NB4 (cell line): ENCODE data around the gene ZACN.

ENCODE experiments used
- MYC ChIP-seq: IDR thresholded peaks from 2 replicates; pipeline ENCODE4 v1.6.1; 2011; ENCODE audit warnings: low read depth, low read length
- POLR2A ChIP-seq: IDR thresholded peaks from 2 replicates; pipeline ENCODE4 v1.6.1; 2011; ENCODE audit warnings: mild to moderate bottlenecking; ENCODE audit not compliant: insufficient read length; ENCODE audit errors: extremely low read depth
- TF ChIP-seq, protein P1 (sequence below): IDR thresholded peaks from one replicate; pipeline ENCODE4 v1.5.1; 2012; ENCODE audit warnings: low read depth, low read length
- TF ChIP-seq, protein P2 (sequence below): IDR thresholded peaks from 2 replicates; pipeline ENCODE4 v1.6.1; 2011; ENCODE audit warnings: low read depth, low read length

DNA sequence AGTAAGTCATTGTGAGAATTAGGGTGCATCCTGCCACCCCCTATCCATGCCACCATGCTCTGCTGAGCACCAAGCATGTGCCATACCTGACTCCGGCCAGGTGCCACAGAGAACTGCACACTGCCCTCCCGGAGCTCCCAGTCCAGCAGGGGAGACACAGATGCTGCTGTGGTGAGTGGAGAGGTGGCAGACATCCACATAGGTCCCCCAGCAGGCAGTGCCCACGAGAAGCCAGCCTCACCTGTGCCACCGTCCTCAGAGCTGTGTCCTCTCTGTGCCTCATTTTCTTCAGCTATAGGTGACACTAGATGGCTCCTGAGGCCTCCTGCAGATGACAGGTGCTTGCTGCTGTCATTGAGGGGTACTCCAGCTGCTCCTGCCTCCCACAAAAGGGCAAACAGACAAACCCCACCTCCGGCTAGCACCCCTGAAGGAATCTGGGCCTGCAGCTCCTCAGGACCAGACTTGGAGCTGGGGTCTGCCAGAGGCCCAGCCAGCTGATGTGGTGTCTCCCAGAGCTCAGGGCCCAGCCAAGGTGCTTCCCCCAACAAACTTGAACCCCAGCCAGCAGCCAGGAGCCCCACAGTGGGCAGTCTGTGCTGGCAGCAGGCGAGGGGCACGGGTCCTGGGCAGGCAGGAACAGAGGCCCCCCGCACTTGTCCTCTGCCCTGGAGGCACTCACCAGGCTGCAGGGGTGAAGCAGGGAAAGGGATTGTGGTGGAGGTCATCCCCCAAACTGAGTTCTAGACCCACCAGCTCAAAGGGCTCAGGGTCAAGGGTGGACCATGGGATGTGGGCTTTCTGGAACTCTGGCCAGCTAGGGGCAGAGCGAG, 45.0 kb downstream of the ZACN start:
- TF ChIP-seq, protein P1, sequence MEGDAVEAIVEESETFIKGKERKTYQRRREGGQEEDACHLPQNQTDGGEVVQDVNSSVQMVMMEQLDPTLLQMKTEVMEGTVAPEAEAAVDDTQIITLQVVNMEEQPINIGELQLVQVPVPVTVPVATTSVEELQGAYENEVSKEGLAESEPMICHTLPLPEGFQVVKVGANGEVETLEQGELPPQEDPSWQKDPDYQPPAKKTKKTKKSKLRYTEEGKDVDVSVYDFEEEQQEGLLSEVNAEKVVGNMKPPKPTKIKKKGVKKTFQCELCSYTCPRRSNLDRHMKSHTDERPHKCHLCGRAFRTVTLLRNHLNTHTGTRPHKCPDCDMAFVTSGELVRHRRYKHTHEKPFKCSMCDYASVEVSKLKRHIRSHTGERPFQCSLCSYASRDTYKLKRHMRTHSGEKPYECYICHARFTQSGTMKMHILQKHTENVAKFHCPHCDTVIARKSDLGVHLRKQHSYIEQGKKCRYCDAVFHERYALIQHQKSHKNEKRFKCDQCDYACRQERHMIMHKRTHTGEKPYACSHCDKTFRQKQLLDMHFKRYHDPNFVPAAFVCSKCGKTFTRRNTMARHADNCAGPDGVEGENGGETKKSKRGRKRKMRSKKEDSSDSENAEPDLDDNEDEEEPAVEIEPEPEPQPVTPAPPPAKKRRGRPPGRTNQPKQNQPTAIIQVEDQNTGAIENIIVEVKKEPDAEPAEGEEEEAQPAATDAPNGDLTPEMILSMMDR, result no peak
- no peak for TF ChIP-seq POLR2A
- TF ChIP-seq, protein P2, sequence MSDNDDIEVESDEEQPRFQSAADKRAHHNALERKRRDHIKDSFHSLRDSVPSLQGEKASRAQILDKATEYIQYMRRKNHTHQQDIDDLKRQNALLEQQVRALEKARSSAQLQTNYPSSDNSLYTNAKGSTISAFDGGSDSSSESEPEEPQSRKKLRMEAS, result no peak
- no peak for TF ChIP-seq MYC
